ENCODE data around the gene SLC38A9.

SLC38A9 gene

GRCh38 chr5:55577353-55578060 lies 134.6 kb downstream of the SLC38A9 start:
- DNase-seq = no peak

- no peak for DNase-seq
Measured at GRCh38 chr5:55576661-55577060, 135.5 kb downstream of the SLC38A9 start.

All from activated CD4-positive, alpha-beta T cell treated with anti-CD3 and anti-CD28 coated beads for 1 hour (primary cell).